HG03066 (cell line): ENCODE measurements around the gene LRRC26.

ENCODE experiments used
- ATAC-seq: cut with Tn5 transposase; IDR thresholded peaks from one replicate; pipeline ENCODE4 v1.9.1; 2021; ENCODE audit warnings: low read depth; ENCODE audit not compliant: unreplicated experiment

Gene LRRC26

GRCh38 chr9:137199411-137200121 is 29.7 kb upstream of the LRRC26 start:
- ATAC-seq: no peak

GRCh38 chr9:137198902-137199283 is 29.0 kb upstream of the LRRC26 start:
- ATAC-seq: no peak

DNA sequence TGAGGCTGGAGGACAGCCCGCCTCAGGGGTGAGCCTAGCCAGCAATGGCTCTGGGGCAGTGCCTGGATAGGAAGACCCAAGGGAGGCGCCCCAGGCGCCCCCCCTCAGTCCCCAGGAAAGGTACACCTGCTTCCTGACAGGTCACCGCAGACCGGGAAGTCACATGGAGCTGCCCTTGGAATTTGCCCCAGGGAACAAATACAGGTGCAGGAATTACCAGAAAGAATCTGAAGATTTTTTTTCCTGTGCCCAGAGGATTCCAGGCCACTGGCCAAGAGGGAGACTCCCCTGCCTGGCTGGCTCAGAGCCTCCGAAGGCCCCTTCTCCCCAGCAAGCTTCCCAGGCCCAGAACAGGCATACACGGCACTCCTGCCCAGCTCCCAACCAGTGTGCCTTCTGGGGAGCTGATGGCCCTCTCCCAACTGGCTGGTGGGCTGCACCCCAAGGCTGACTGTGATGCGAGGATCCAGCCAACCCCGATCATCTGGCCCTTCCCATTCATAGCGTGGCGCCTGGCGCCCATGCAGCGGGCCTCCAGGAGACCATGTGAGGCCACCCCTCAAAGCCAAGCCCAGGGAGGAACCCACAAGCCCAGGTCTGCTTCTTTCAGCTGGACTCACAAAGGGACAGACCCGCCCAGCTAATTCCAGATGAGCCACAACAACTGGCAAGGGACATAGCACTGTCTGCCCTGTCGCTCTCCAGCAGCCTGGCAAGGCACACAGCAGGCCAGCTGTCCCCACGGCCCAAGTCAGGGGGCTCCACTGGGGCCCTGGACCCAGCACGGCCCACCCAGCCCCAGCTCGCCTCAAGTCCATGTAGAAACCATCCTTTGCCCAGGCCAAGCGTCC is 28.4 kb upstream of the LRRC26 start:
- no peak for ATAC-seq

DNA sequence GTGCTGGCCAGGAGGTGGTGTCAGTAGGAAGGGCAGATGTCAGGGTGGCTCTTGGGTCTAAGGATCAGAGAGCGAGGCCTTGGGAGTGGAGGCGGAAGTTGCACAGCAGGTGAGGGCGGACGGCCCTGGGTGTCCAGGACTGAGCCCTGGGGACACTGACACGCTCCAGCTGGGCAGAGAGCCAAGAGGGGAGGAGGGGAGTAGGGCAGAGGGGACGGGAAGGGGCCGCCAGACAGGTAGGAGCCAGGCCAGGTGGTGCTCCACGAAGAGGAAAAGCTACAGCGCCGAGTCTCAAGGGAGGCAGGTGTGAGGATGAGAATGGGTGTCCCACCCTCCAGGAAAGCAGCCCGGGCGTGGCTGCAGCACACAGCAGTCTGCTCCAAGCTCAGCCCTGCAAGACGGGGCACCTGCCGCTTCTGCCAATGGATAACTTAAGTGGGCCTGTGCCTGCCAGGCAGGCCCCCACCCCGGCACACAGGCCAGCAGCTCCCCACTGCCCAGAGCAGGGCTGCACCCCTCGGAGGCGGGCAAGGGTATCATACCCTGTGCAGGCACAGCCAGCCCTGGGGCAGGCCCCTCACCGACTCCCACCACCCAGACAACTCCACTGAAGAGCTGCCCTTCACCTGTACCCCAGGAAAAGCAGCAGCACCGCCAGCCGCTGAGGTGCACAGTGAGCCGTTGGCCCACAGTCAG is 25.8 kb upstream of the LRRC26 start:
- ATAC-seq: no peak

DNA sequence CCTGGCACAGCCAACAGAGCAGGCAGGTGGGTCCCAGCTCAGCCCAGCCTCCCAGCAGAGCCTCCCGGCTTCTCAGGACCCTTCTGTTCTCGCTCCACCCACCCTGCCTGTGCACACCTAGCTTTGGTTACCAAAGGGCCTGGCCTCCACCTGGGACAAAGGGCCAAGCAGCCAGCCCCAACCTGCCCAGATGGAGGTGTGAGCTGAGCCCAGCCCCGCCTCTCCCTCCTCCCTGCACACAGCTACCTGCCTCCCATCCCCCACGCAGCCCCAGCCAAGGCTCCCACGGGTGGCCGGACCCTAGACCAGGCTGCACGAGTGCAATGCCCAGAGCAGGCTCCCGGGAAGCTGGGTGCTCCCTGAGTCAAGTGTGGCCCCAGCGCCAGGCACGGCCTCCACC is 25.1 kb upstream of the LRRC26 start:
- ATAC-seq: no peak

- ATAC-seq: no peak
Measured at GRCh38 chr9:137194388-137194787, 24.5 kb upstream of the LRRC26 start.

- no peak for ATAC-seq
Measured at GRCh38 chr9:137193771-137194170, 23.9 kb upstream of the LRRC26 start.

DNA sequence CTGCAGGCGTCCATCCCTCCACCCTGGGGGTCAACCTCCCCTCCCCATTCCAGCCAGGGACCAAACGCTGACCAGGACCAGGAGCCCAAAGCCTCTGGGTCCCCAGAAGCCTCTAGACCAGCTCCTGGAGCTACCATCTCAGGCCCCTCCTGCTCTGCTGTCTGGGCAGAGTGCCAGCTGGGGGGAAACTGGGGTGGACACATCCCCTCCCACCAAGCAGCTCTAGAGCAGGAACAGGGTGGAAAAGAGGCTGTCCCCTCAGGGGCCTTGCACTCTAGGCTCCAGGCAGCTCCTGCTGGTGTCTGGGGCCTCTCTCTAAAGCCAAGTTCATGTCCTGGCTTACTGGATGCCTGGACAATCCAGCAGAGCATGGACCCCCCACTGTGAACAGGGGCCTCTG is 23.0 kb upstream of the LRRC26 start:
- no peak for ATAC-seq

- no peak for ATAC-seq
Measured at GRCh38 chr9:137192448-137192780, 22.6 kb upstream of the LRRC26 start.

DNA sequence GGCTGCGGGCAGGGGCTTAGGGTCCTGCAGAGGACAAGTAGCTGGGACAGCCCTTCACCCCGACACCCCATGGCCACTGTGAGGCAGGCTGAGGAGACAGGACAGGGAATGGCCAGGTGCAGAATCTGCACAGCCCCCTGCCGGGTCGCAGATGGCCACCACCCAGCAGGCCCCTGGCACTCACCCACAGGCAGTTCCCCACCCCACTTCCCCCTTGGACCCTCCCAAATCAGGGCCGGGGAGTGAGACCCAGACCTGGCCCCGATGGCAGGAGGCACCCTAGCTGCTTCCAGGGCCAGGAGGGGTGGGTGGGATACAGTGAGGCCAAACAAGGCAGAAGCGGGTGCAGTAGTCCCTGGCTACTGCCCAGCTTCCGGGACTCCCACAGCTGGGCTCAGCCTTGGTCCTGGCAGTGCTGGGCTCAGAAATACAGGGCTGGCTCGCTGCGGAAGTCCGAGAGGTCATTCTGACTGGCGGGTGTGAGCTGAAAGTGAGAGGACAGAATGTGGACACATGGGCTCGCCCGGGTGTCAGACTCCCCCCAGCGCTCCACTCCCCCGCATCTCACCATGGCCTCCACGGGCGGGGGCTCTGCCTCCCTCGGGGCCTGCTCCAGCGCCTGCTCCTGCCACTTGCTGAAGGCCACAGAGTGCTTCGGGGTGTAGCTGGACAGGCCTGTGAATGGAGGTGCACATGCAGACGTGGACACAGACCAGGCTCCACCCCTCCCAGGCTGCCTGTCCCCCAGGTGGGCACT is 22.0 kb upstream of the LRRC26 start:
- no peak for ATAC-seq

- no peak for ATAC-seq
Measured at GRCh38 chr9:137191245-137191644, 21.4 kb upstream of the LRRC26 start.

DNA sequence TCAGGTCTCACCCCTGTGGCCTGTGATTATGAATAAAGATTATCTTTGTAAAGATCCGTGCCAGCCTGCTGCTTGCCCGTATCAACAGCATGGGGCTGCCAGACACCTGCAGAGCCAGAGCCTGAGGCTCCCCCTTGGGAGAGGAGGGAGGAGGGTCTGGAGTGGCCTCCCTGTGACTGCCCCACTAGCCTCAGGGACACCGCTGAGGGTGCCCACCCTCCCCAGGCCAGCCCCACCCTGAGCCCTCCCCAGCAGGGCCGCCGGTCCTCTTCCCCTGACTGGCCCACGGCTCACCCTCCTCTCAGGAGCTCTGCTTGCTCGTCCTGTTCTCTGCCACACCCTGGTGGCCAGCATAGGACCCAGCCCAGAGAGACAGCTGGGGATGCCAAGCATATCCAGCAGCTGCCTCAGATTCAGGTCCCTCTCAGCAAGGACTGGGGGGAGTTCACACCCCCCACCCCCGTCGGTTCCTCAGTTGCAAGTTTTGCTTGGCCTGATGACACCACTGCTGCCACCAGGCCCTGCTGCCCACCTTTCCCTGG is 20.5 kb upstream of the LRRC26 start:
- ATAC-seq: no peak

GRCh38 chr9:137189297-137190295 is 19.7 kb upstream of the LRRC26 start:
- ATAC-seq: no peak

DNA sequence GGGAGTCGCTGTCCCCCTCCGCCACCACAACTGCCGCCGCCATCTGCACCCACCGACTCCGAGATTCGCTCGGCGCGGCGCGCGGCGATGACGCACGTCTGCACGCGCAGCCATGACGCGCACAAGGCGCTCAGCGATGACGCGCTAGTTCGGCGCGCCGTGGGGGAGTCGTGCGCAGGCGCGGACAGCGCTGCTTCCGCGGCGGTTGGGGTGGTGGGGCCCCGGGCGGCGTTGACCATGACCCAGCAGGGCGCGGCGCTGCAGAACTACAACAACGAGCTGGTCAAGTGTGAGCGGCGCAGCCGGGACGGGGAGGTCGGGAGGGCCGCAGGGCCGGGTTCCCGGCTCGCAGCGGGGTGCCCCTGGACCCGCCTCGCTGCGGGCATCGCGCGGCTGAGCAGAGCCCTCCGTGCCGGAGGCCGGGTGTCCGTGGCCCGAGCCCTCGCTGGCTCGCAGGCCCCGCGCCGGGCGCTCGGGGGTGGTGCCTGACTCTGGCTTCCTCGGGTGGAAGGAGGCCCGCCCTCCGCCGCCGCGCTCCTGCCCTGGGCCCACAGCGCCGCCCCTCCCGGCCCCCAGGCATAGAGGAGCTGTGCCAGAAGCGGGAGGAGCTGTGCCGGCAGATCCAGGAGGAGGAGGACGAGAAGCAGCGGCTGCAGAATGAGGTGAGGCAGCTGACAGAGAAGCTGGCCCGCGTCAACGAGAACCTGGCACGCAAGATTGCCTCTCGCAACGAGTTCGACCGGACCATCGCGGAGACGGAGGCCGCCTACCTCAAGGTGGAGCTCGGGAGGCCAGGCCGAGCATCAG is 18.8 kb upstream of the LRRC26 start, which contains the start of the genes ANAPC2 and SSNA1:
TSS of gene ANAPC2 (minus strand) at position 71 of the 807 bp plus-strand sequence. CDS start at position 43, 28 bp downstream.
TSS of gene SSNA1 (plus strand) at position 187 of the 807 bp plus-strand sequence. CDS start at position 238, 51 bp downstream.
- peak; percentile 82 for ATAC-seq

GRCh38 chr9:137188086-137188489 is 18.2 kb upstream of the LRRC26 start:
- no peak for ATAC-seq

- ATAC-seq: no peak
Measured at GRCh38 chr9:137187386-137187785, 17.5 kb upstream of the LRRC26 start.

- no peak for ATAC-seq
Measured at GRCh38 chr9:137186385-137186784, 16.5 kb upstream of the LRRC26 start.

GRCh38 chr9:137185921-137186320 is 16.1 kb upstream of the LRRC26 start:
- ATAC-seq: no peak
